HT1080 (cell line): ENCODE results near the gene DDX24. TPM values are rescaled to one million over a fixed set of nuclear protein-coding genes. Genes with fewer than 3 reads are reported as not detected.

Experiments used
- DNase-seq: peaks from one replicate; pipeline ENCODE4 v3.0.0-alpha.2; 2015; ENCODE audit warnings: low read depth
- total RNA-seq: library from RNA; depleted of rRNA; stranded (reverse); fragments of >200 nt; shearing (Covaris generic); gene quantifications from 2 replicates; pipeline ENCODE4 v1.2.3, GENCODE V29; 2014; rRNA removed

Gene DDX24
- total RNA-seq, 1 experiment from 2014 or later: 197 TPM

GRCh38 chr14:94015223-94015622 is 65.8 kb downstream of the DDX24 start:
- no peak for DNase-seq

DNA sequence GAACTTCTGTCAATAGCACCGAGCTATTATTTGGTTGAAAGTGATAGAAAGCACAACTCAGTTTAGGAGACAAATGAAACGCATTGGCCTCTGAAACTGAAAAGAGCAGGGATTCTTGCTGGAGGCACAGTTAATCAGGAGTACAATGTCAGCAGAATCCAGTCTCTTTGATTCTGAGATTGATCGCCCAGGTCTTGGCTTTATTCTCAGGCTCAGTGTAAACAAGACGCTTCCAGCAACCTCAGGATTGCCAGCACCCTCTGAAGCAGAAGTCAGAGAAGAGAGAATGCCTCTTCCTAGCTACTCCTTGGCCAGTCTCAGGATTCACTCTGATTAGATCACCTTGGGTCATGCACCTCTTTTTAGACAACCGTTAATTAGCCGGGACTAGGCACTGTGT is 66.6 kb downstream of the DDX24 start:
- no peak for DNase-seq

DNA sequence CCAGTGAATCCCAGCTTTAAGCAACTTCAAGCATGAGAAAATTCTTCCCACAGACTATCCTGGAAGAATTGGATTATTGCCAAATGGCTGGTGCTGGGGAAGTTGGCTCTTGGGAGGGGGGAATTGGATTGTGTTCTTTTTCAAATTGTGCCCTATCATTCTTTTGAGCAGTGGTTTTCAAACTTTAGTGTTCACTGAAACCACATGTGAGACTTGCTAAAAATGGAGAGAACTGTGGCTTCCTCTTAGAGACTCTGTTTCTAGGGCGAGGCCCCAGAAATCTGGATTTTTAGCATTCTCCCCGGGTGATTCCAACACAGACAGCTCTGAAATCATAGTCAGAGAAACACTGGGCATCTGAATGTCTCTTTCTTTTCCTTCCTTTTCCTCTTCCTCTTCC is 69.2 kb downstream of the DDX24 start:
- no peak for DNase-seq

- DNase-seq: no peak
These were observed 70.4 kb downstream of the DDX24 start for GRCh38 chr14:94010625-94011024.

DNA sequence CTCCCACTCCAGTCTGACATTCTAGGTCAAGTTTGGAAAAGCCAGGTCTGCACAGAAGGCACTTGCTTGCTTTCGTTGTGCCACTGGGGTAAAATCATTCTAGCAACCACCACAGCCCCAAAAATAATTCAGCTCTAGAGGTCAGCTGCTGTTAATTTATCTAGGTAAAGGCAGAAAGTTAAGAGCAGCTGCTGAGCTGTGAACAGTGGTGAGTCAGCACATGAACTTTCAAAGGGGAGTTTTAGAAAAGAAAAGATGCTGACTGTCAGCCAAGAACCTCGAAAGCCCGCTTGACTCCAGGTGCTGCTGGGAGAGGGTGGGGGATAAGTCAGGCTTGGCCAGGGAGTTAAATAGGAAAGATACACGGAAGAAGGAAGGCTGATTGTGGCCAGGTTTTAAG is 71.2 kb downstream of the DDX24 start:
- DNase-seq: peak; percentile 67

GRCh38 chr14:94008234-94008633 is 72.8 kb downstream of the DDX24 start:
- DNase-seq: no peak

- no peak for DNase-seq
These were observed 75.5 kb downstream of the DDX24 start for GRCh38 chr14:94005324-94006073.

- no peak for DNase-seq
These were observed 77.0 kb downstream of the DDX24 start for GRCh38 chr14:94004015-94004414.

DNA sequence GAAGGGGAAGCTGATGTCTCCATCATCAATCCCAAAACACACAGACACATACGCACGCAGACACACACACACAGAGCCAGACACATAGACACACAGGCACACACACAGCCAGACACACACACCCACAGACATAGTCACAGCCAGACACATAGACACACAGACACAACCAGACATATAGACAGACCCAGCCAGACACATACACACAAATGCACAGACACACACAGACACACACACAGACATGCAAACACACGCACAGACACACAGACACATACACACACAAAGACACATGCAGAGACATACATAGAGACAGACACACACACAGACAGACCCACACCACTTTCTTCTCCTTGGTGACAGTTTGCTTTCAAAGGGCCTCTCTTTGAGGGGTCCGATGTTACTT is 77.6 kb downstream of the DDX24 start:
- DNase-seq: no peak

- peak; percentile 59 for DNase-seq
These were observed 79.3 kb downstream of the DDX24 start for GRCh38 chr14:94001501-94002396.

DNA sequence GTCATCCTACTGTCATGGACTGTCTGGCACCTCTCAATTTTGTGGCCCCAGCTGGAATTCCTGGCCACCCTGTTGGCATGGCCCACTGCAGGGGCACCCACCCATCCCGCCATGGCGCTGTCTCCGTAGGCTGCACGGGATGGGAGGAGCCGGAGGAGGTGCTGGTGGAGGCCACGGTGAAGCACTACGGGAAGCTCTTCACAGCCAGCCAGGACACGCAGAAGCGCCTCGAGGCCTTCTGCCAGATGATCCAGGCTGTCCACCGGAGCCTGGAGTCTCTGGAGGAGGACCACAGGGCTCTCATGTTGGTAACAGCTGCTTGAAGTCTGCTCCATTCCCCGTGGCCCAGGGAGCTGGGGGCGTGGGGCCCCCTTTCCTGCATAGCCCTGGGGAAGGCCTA is 80.0 kb downstream of the DDX24 start:
- no peak for DNase-seq

DNA sequence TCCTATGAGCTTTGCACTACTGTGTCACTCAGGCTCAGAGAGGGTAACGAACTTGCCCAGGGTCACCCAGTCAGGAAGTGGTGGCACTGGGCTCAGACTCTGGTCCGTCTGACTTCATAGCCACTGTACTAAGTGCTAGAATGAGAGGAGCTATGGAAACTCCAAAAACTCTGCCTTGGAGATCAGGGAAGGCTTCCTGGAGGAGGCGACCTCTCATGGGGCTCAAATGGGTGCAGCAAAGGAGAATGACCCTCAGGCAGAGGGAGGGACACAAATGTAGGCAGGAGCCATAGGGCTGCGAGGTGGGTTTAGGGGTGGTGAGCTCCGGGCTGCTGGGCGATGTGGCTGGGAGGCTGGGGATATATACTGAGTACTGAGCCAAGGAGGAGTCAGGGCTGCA is 80.7 kb downstream of the DDX24 start:
- no peak for DNase-seq

DNA sequence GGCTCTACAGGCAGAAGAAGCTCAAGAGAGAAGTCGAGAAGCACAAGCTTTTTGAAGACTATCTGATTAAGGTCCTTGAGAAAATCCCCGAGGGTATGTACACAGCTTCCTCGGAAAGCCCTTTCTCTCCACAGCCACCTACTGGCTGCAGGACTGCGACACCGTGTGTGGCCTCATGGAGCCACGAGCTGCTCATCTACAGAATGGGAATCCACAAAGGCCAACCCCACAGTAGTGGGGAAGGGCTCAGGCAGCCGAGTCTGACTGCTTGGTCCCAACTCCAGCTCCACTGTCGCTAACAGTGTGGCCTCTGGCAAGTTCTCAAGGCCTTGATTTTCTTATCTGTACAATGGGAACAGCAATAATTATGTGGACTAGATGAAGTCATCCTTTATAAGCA is 81.4 kb downstream of the DDX24 start:
- DNase-seq: no peak

DNA sequence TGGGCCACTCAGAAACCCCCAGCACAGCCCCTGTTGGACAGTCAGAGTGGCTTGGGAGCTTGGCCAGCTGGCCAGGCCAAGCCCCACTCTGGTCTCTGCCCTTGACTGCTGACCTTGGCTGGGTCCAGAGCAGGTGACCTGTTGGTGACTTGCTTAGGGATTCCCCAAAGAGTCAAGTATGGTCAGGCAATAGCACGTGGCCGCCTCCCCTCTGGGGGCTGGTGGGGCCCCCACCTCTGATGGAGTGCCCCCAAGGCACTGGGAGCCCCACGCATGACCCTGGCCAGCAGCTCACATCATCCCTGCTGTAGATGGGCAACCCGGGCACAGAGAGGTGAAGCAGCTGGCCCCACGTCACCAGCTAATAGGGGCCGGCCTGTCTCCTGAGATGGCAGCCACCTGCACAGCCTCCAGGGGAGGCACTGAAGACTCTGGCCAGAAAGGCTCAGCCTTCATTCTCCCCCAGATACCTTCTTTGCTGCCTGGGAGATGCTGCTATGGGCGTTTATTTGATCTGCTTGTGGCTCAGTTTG is 82.1 kb downstream of the DDX24 start:
- DNase-seq: no peak

Other genes starting within 250 kb of the DDX24 start
- gene FAM181A, start 153.9 kb downstream of the DDX24 start, total RNA-seq: not detected in 2 replicates
- gene ASB2, start 104.6 kb downstream of the DDX24 start, total RNA-seq: not detected in 2 replicates
- gene CCDC197, start 83.9 kb downstream of the DDX24 start, total RNA-seq: not detected in 2 replicates
- 2.8 TPM in 2 replicates for gene OTUB2, start 54.9 kb downstream of the DDX24 start, total RNA-seq
- gene IFI27L1, start 108 bp upstream of the DDX24 start, total RNA-seq: 15.4 and 21.2 TPM in 2 replicates
- gene IFI27, start 29.5 kb upstream of the DDX24 start, total RNA-seq: 6.2 and 8.4 TPM in 2 replicates
- 35.8 and 57.6 TPM in 2 replicates for gene IFI27L2, start 48.4 kb upstream of the DDX24 start, total RNA-seq
- 2.0 and 8.8 TPM in 2 replicates for gene PPP4R4, start 93.1 kb upstream of the DDX24 start, total RNA-seq
- not detected in 2 replicates for gene SERPINA10, start 212.1 kb upstream of the DDX24 start, total RNA-seq
- gene SERPINA6, start 242.1 kb upstream of the DDX24 start, total RNA-seq: 0.51 TPM in 1 of 2 replicates, not detected in the other